Heart left ventricle (tissue), 16 donors: Measurements from ENCODE around the gene TMEM232. TPM values are rescaled to one million over a fixed set of nuclear protein-coding genes. Genes with fewer than 3 reads are reported as not detected.

Experiments
- ATAC-seq, 4 donors: fragments of 200-7000 bp; cut with Tn5 transposase; one replicate each; pipeline ENCODE4 v1.9.1; 2020 to 2022; ENCODE audit warnings: moderate library complexity in 4 of 4, mild to moderate bottlenecking in 3 of 4, moderate number of reproducible peaks in 1 of 4
- DNase-seq, 5 donors: peaks; one replicate each; pipeline ENCODE4 v3.0.0-alpha.2; 2020
- H3K27ac ChIP-seq, 12 donors: fragments of 200-600 bp; sonication (generic) in 4 of 12; one replicate each; pipeline versions ENCODE4 v1.5.0 to v1.8.0; 2016 to 2022; ENCODE audit warnings: mild to moderate bottlenecking in 2 of 12
- H3K27me3 ChIP-seq, 9 donors: fragments of 200-600 bp; sonication (generic) in 2 of 9; one replicate each; pipeline versions ENCODE4 v1.5.1 to v1.8.0; 2016 to 2022; ENCODE audit warnings: mild to moderate bottlenecking in 3 of 9
- H3K36me3 ChIP-seq, 9 donors: fragments of 200-600 bp; sonication (generic) in 2 of 9; one replicate each; pipeline versions ENCODE4 v1.5.0 to v1.8.0; 2018 to 2022; ENCODE audit warnings: mild to moderate bottlenecking in 2 of 9
- H3K4me1 ChIP-seq, 12 donors: fragments of 200-600 bp; sonication (generic) in 4 of 12; one replicate each; pipeline versions ENCODE4 v1.5.0 to v1.8.0; 2016 to 2022; ENCODE audit warnings: mild to moderate bottlenecking in 3 of 12
- H3K4me3 ChIP-seq, 12 donors: fragments of 200-600 bp; sonication (generic) in 4 of 12; one replicate each; pipeline versions ENCODE4 v1.5.0 to v1.8.0; 2017 to 2022; ENCODE audit warnings: mild to moderate bottlenecking in 9 of 12, moderate library complexity in 4 of 12
- H3K9me3 ChIP-seq, 12 donors: fragments of 200-600 bp; sonication (generic) in 4 of 12; one replicate each; pipeline versions ENCODE4 v1.5.0 to v1.8.0; 2016 to 2022; ENCODE audit warnings: mild to moderate bottlenecking in 1 of 12
- POLR2A ChIP-seq, 2 donors: fragments of 450-650 bp; IDR thresholded peaks; one replicate each; pipeline ENCODE4 v1.6.1; 2017; ENCODE audit warnings: antibody characterized with exemption in 2 of 2, mild to moderate bottlenecking in 2 of 2, moderate library complexity in 2 of 2
- WGBS, 4 donors: extraction: QIAGEN DNeasy Blood & Tissue Kit in 2 of 4; methylation state at CpG; one replicate each; pipeline versions ENCODE4 v1.1.5 to v1.1.7; 2013 to 2018; 5-methylcytosine and 5-hydroxymethylcytosine counted together
- intact Hi-C, 10 donors: fragments of 100-400 bp; cut with DNase I; formaldehyde crosslinking; loops; one replicate each; pipeline versions ENCODE4 v1.11.1 to v1.14.2; 2022
- polyA plus RNA-seq, 2 donors: library from polyadenylated mRNA; stranded (reverse); fragments of 200-250 nt; gene quantifications; one replicate each; pipeline ENCODE4 v1.2.3, GENCODE V29; 2013
- total RNA-seq, 9 donors: library from RNA; depleted of rRNA in 2 of 9; stranded (reverse); fragments of >200 nt in 2 of 9; fragmentation: NEBNext Ultra II Directional in 3 of 9; extraction: Animal tissue kit (Norgen Biotek cat#: 25700) in 3 of 9; gene quantifications; one replicate each; pipeline versions ENCODE4 v1.1.0 to v1.2.4, GENCODE V29; 2016 to 2023
- TF ChIP-seq, protein P1 (sequence below), 12 donors: fragments of 200-600 bp; sonication (generic) in 4 of 12; IDR thresholded peaks; one replicate each; pipeline versions ENCODE4 v1.5.0 to v1.8.0; 2018 to 2022; ENCODE audit warnings: antibody characterized with exemption in 12 of 12, mild to moderate bottlenecking in 5 of 12
- donor health status: ischemic (EF 13 %, LVEDD 7.1; RV severe dilation, severe dysfunction).
- donor health status: healthy with polysubstance abuse.
- donor health status: DM: no; HTN: yes; CAD: no.
- donor health status: DM: no; HTN: no; CAD: no.
- donor health status: ischemic (EF 25% LVEDD 6.9; RV normal size, moderate dysfunction).
- donor health status: ischemic (EF 25% LVEDD 5.7; RV mildly dilated, moderate dysfunction).
- donor health status: healthy.
- donor health status: DM: yes; HTN: yes; CAD: no.
- donor health status: ischemic (EF 35%, LVEDD 5.7; RV mildly dilated, moderate dysfunction).
- donor health status: nonischemic (EF 11% LVEDD 7.7; RV severe dilation, severe dysfunction).
- donor health status: DM: yes; HTN: yes; CAD: no.
- donor health status: PGD.
- donor health status: ischemic (EF 29% LVEDD 5.4; RV normal size, mild dysfunction).
- donor health status: nonischemic (EF 23%, LVEDD 6.1; RV moderate dilation, normal function).

Gene TMEM232
- total and polyA plus RNA-seq, 11 donors: 0.30 to 5.6 (median 2.5) TPM; not detected in 1

DNA sequence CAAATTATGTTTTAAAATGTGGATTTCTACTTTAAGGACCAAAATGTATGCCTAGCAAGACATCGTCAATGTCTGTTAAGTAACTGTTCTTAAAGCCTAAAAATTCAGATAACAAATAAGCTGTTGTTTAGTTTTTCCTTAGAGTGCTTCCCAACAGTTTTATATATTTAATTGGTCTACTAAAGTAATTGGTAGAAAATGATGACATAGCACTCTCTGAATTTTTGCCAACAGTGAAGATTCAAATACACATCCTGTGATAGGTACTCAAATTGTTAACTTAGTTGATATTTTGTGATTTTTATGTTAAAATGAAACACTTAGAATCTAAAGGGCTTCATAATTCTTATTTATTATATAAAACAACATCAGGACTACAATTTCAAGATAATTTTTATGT is 107.5 kb downstream of the TMEM232 start:
- no peaks in the 10 kb centered on the region for H3K4me1 ChIP-seq
- intact Hi-C loops: no loop called here
- H3K4me3 ChIP-seq: no peak overlapping the region
- peaks cover 0 to 23% (median 7%) of the 10 kb centered on the region in 12 donors for H3K9me3 ChIP-seq
- TF ChIP-seq, protein P1, sequence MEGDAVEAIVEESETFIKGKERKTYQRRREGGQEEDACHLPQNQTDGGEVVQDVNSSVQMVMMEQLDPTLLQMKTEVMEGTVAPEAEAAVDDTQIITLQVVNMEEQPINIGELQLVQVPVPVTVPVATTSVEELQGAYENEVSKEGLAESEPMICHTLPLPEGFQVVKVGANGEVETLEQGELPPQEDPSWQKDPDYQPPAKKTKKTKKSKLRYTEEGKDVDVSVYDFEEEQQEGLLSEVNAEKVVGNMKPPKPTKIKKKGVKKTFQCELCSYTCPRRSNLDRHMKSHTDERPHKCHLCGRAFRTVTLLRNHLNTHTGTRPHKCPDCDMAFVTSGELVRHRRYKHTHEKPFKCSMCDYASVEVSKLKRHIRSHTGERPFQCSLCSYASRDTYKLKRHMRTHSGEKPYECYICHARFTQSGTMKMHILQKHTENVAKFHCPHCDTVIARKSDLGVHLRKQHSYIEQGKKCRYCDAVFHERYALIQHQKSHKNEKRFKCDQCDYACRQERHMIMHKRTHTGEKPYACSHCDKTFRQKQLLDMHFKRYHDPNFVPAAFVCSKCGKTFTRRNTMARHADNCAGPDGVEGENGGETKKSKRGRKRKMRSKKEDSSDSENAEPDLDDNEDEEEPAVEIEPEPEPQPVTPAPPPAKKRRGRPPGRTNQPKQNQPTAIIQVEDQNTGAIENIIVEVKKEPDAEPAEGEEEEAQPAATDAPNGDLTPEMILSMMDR (IDR thresholded peaks at IDR 0.05): no peak
- no peak for TF ChIP-seq POLR2A (IDR thresholded peaks at IDR 0.05)
- WGBS, 4 donors: 81 to 92% (median 85%) methylated on average over 1 of the region's 1 CpG
- H3K36me3 ChIP-seq: no peaks in the 10 kb centered on the region
- H3K27me3 ChIP-seq: no peaks in the 10 kb centered on the region
- H3K27ac ChIP-seq: no peak overlapping the region
- DNase-seq: no peak
- no peak for ATAC-seq

DNA sequence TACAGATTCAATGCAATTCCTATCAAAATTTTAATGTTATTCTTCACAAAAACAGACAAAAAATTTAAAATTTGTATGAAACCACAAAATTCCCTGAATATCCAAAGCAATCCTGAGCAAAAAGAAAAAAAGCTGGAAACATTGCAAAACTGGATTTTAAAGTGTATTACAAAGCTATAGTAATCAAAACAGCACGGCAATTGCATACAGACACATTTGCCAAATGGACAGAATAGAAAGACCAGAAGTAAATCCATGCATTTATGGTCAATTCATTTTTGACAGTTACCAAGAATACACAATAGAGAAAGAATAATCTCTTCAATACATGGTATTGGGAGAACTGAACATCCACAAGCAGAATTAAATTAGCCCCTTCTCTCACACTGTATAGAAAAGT is 110.5 kb downstream of the TMEM232 start:
- WGBS, 4 donors: 90 to 97% (median 93%) methylated on average over 1 of the region's 1 CpG

GRCh38 chr5:110612794-110613247 is 113.7 kb downstream of the TMEM232 start:
- TF ChIP-seq POLR2A (IDR thresholded peaks at IDR 0.05): no peak
- TF ChIP-seq, protein P1 (IDR thresholded peaks at IDR 0.05): no peak
- 55 to 63% (median 58%) methylated on average over 4 of the region's 4 CpGs for WGBS, 4 donors
- ATAC-seq (no peak), DNase-seq (no peak)
- H3K36me3 ChIP-seq: no peaks in the 10 kb centered on the region
- H3K9me3 ChIP-seq: peaks cover 0 to 23% (median 7%) of the 10 kb centered on the region in 12 donors
- no peaks in the 10 kb centered on the region for H3K27me3 ChIP-seq
- H3K4me1 ChIP-seq: no peaks in the 10 kb centered on the region
- H3K4me3 ChIP-seq: no peak overlapping the region
- no peak overlapping the region for H3K27ac ChIP-seq
- intact Hi-C loops: no loop called here

More for the DNA sequence above, 110.5 kb downstream of the TMEM232 start:
- Histone ChIP-seq H3K4me1 (no peaks in the 10 kb centered on the region), H3K4me3 (no peak overlapping the region), H3K36me3 (no peaks in the 10 kb centered on the region), H3K27me3 (no peaks in the 10 kb centered on the region), H3K27ac (no peak overlapping the region), H3K9me3 (peaks cover 0 to 23% (median 7%) of the 10 kb centered on the region in 12 donors)
- no peak for DNase-seq
- intact Hi-C loops: no loop called here
- no peak for ATAC-seq
- TF ChIP-seq, protein P1 (IDR thresholded peaks at IDR 0.05): no peak
- no peak for TF ChIP-seq POLR2A (IDR thresholded peaks at IDR 0.05)

GRCh38 chr5:110611817-110612216 is 114.7 kb downstream of the TMEM232 start:
- Histone ChIP-seq H3K36me3 (no peaks in the 10 kb centered on the region), H3K27me3 (no peaks in the 10 kb centered on the region), H3K4me3 (no peak overlapping the region), H3K4me1 (no peaks in the 10 kb centered on the region), H3K27ac (no peak overlapping the region), H3K9me3 (peaks cover 0 to 21% (median 7%) of the 10 kb centered on the region in 12 donors)
- TF ChIP-seq POLR2A (IDR thresholded peaks at IDR 0.05): no peak
- TF ChIP-seq, protein P1 (IDR thresholded peaks at IDR 0.05): no peak
- no peak for ATAC-seq
- 83 to 89% (median 86%) methylated on average over 6 of the region's 6 CpGs for WGBS, 4 donors
- intact Hi-C loops: no loop called here
- no peak for DNase-seq
